K562 (cell line): ENCODE results near the gene KRT39. TPM values are rescaled to one million over a fixed set of nuclear protein-coding genes. Genes with fewer than 3 reads are reported as not detected.

Source experiments
- CCAR2 ChIP-seq: fragments of 200-400 bp; formaldehyde crosslinking; IDR thresholded peaks from 2 replicates; pipeline ENCODE4 v1.6.1; 2017; ENCODE audit warnings: mild to moderate bottlenecking, low read depth, low read length
- HDAC6 ChIP-seq: IDR thresholded peaks from 2 replicates; pipeline ENCODE4 v1.6.1; 2012; ENCODE audit warnings: low read depth, mild to moderate bottlenecking, control low read depth, inconsistent platforms, low read length, moderate library complexity
- MAFG ChIP-seq: fragments of 450-650 bp; conservative IDR thresholded peaks from 2 replicates; pipeline ENCODE4 v1.6.1; 2016; ENCODE audit warnings: missing genetic modification characterization, missing compliant biosample characterization
- MCM3 ChIP-seq: fragments of 450-650 bp; IDR thresholded peaks from 2 replicates; pipeline ENCODE4 v1.6.1; 2016
- TAF9B ChIP-seq: fragments of 450-650 bp; IDR thresholded peaks from 2 replicates; pipeline ENCODE4 v1.6.1; 2018; ENCODE audit warnings: mild to moderate bottlenecking; ENCODE audit not compliant: partially characterized antibody
- TOE1 ChIP-seq, 2 experiments: fragments of 450-650 bp in 1 of 2; sonication (generic) in 1 of 2; formaldehyde crosslinking in 1 of 2; IDR thresholded peaks; 2 replicates each; pipeline versions ENCODE4 v1.7.1 to v1.8.0; 2016 to 2022; ENCODE audit warnings: borderline replicate concordance in 2 of 2, mild to moderate bottlenecking in 2 of 2, antibody characterized with exemption in 1 of 2, inconsistent platforms in 1 of 2, low read depth in 1 of 2, missing genetic modification reagents in 1 of 2, moderate library complexity in 1 of 2
- ZNF449 ChIP-seq: fragments of 250-450 bp; sonication (Bioruptor Pico); IDR thresholded peaks from 2 replicates; pipeline ENCODE4 v1.8.0; 2022; ENCODE audit warnings: moderate library complexity, mild to moderate bottlenecking, inconsistent platforms
- polyA plus RNA-seq, 8 experiments: library from polyadenylated mRNA; depleted of rRNA in 4 of 8; stranded (reverse) in 5 of 8; unstranded in 3 of 8; fragments of >200 nt; fragmentation: Nextera tagmentation in 2 of 8; fragmentation: Illumina TruSeq in 1 of 8; extraction: Ambion mirVana in 2 of 8; extraction: Trizol in 1 of 8; gene quantifications; 2 replicates each; pipeline versions ENCODE4 v1.2.1 to v1.2.3, GENCODE V29; 2011 to 2014; ENCODE audit warnings: inconsistent platforms in 1 of 8, missing spikeins in 1 of 8
- total RNA-seq, 7 experiments: library from RNA; depleted of rRNA in 6 of 7; stranded (reverse); fragments of >200 nt in 6 of 7; fragmentation: Illumina TruSeq in 2 of 7; extraction: Trizol in 2 of 7; gene quantifications; 2 replicates each; pipeline versions ENCODE4 v1.2.1 to v1.2.3, GENCODE V29; 2011 to 2021; ENCODE audit warnings: low replicate concordance in 1 of 7
- TF ChIP-seq, protein P1 (sequence below): fragments of 450-650 bp; IDR thresholded peaks from 2 replicates; pipeline ENCODE4 v1.6.1; 2016; ENCODE audit warnings: missing biosample characterization, missing genetic modification characterization
- TF ChIP-seq, protein P2 (sequence below): fragments of 250-450 bp; sonication (Bioruptor Pico); IDR thresholded peaks from 2 replicates; pipeline ENCODE4 v1.4.0; 2020; ENCODE audit warnings: mild to moderate bottlenecking, moderate library complexity, borderline replicate concordance

Gene KRT39
- total and polyA plus RNA-seq, 9 of the 15 experiments (the other 6 are each of a cell fraction or from before 2014, with no cell fraction given), result not detected

GRCh38 chr17:40961591-40961990 lies 5.2 kb downstream of the KRT39 start (continued):
- no peak for TF ChIP-seq MAFG
- no peak for TF ChIP-seq CCAR2
- no peak for TF ChIP-seq MCM3
- TF ChIP-seq TOE1 (IDR thresholded peaks at IDR 0.05; ENCODE audit: borderline replicate concordance), result no peak
- no peak for TF ChIP-seq TOE1 (CRISPR knock-in tag; IDR thresholded peaks at IDR 0.05; ENCODE audit: borderline replicate concordance, low read depth)
- no peak for TF ChIP-seq HDAC6
- no peak for TF ChIP-seq TAF9B
- TF ChIP-seq, protein P1, sequence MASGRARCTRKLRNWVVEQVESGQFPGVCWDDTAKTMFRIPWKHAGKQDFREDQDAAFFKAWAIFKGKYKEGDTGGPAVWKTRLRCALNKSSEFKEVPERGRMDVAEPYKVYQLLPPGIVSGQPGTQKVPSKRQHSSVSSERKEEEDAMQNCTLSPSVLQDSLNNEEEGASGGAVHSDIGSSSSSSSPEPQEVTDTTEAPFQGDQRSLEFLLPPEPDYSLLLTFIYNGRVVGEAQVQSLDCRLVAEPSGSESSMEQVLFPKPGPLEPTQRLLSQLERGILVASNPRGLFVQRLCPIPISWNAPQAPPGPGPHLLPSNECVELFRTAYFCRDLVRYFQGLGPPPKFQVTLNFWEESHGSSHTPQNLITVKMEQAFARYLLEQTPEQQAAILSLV, result no peak
- TF ChIP-seq, protein P2, sequence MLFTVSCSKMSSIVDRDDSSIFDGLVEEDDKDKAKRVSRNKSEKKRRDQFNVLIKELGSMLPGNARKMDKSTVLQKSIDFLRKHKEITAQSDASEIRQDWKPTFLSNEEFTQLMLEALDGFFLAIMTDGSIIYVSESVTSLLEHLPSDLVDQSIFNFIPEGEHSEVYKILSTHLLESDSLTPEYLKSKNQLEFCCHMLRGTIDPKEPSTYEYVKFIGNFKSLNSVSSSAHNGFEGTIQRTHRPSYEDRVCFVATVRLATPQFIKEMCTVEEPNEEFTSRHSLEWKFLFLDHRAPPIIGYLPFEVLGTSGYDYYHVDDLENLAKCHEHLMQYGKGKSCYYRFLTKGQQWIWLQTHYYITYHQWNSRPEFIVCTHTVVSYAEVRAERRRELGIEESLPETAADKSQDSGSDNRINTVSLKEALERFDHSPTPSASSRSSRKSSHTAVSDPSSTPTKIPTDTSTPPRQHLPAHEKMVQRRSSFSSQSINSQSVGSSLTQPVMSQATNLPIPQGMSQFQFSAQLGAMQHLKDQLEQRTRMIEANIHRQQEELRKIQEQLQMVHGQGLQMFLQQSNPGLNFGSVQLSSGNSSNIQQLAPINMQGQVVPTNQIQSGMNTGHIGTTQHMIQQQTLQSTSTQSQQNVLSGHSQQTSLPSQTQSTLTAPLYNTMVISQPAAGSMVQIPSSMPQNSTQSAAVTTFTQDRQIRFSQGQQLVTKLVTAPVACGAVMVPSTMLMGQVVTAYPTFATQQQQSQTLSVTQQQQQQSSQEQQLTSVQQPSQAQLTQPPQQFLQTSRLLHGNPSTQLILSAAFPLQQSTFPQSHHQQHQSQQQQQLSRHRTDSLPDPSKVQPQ (CRISPR knock-in tag), result no peak
- no peak for TF ChIP-seq ZNF449 (CRISPR knock-in tag)
